CD4-positive, alpha-beta T cell (primary cell): ENCODE results near the gene RREB1. TPM values are rescaled to one million over a fixed set of nuclear protein-coding genes. Genes with fewer than 3 reads are reported as not detected.

Experiments
- ATAC-seq: fragments of 200-7000 bp; cut with Tn5 transposase; one replicate; pipeline ENCODE4 v1.10.0; 2022; ENCODE audit warnings: mild to moderate bottlenecking; ENCODE audit not compliant: poor library complexity
- CTCF ChIA-PET: fragments of 350-600 bp; sonication (Branson Sonifier 250); formaldehyde crosslinking; loops from one replicate; lab custom pipeline; 2021; ENCODE audit warnings: antibody characterized with exemption, inconsistent platforms; lab: Charles Lee
- POLR2A ChIA-PET: fragments of 350-600 bp; sonication (Branson Sonifier 250); formaldehyde crosslinking; loops from one replicate; lab custom pipeline; 2021; ENCODE audit warnings: antibody characterized with exemption, inconsistent platforms; lab: Charles Lee
- DNase-seq, 14 experiments: peaks; one replicate each; pipeline ENCODE4 v3.0.0-alpha.2; 2013 to 2020; ENCODE audit warnings: mixed read lengths in 2 of 14
- H3K27ac ChIP-seq, 2 donors: one replicate each; pipeline versions ENCODE4 v1.5.1 to v1.7.0; 2013; ENCODE audit warnings: low read length in 2 of 2, low read depth in 1 of 2, mild to moderate bottlenecking in 1 of 2
- H3K27me3 ChIP-seq, 2 experiments: 1 replicate in 1 of 2; 2 replicates in 1 of 2; pipeline versions ENCODE4 v1.6.1 to v1.7.0; 2013; ENCODE audit warnings: low read length in 2 of 2, control low read depth in 1 of 2, mild to moderate bottlenecking in 1 of 2, moderate library complexity in 1 of 2; ENCODE audit not compliant: insufficient read depth in 2 of 2, control insufficient read depth in 1 of 2
- H3K36me3 ChIP-seq: one replicate; pipeline ENCODE4 v1.6.1; 2013; ENCODE audit warnings: low read length, control low read depth; ENCODE audit not compliant: insufficient read depth
- H3K4me1 ChIP-seq: one replicate; pipeline ENCODE4 v1.6.1; 2013; ENCODE audit warnings: low read length, control low read depth; ENCODE audit not compliant: insufficient read depth
- H3K4me3 ChIP-seq: one replicate; pipeline ENCODE4 v1.5.1; 2013; ENCODE audit warnings: mild to moderate bottlenecking, low read length, moderate library complexity
- H3K9me3 ChIP-seq, 2 experiments: 1 replicate in 1 of 2; 2 replicates in 1 of 2; pipeline versions ENCODE4 v1.6.1 to v1.7.0; 2013; ENCODE audit warnings: low read length in 2 of 2, mild to moderate bottlenecking in 2 of 2, control low read depth in 1 of 2, moderate library complexity in 1 of 2; ENCODE audit not compliant: control insufficient read depth in 1 of 2, insufficient read depth in 1 of 2
- H3K27ac Mint-ChIP-seq: one replicate; pipeline ENCODE4 v1.8.0; 2020; ENCODE audit warnings: mixed read lengths
- H3K27me3 Mint-ChIP-seq: one replicate; pipeline ENCODE4 v1.8.0; 2021; ENCODE audit warnings: mixed read lengths
- H3K36me3 Mint-ChIP-seq: one replicate; pipeline ENCODE4 v1.8.0; 2021; ENCODE audit warnings: low read depth, mixed read lengths
- H3K4me1 Mint-ChIP-seq: one replicate; pipeline ENCODE4 v1.8.0; 2021; ENCODE audit warnings: low read depth, mixed read lengths
- H3K4me3 Mint-ChIP-seq: one replicate; pipeline ENCODE4 v1.8.0; 2020; ENCODE audit warnings: mild to moderate bottlenecking, mixed read lengths
- H3K9me3 Mint-ChIP-seq: one replicate; pipeline ENCODE4 v1.8.0; 2020; ENCODE audit warnings: mixed read lengths
- CTCF ChIP-seq: fragments of 200-600 bp; IDR thresholded peaks from one replicate; pipeline ENCODE4 v1.8.0; 2022; ENCODE audit warnings: antibody characterized with exemption, mild to moderate bottlenecking
- intact Hi-C, 2 experiments: fragments of 100-400 bp; cut with DNase I in 1 of 2; cut with micrococcal nuclease in 1 of 2; formaldehyde crosslinking; loops; one replicate each; pipeline versions ENCODE4 v1.15.1 to v1.9.0; 2023 to 2025; cut with DNase I, micrococcal nuclease
- polyA plus RNA-seq, 2 donors: library from polyadenylated mRNA; unstranded; fragments of 120-200 nt; gene quantifications; one replicate each; pipeline ENCODE4 v1.2.1, GENCODE V29; 2013
- total RNA-seq, 174 experiments: library from RNA in 2 of 174; stranded (reverse) in 2 of 174; gene quantifications; one replicate each; pipeline ENCODE4 v1.2.3 and lab custom pipeline; 2021 to 2026

Gene RREB1
- 10 to 100 TPM; 56.5 to 60.0 TPM for total RNA-seq
- polyA plus RNA-seq (2013, experiment 1 of 2): 11.4 TPM
- 14.5 TPM for polyA plus RNA-seq (2013, experiment 2 of 2)
- total RNA-seq (lab: John Stamatoyannopoulos, UW): 31.6 to 216 (median 78.2) reads per million in 172 experiments

- peak; percentile 50 for ATAC-seq
- ChIA-PET CTCF (interaction anchor here (1.4 kb wide), 1 partner anchor 21 kb away, joined by 3 read pairs; no protein-coding TSS in a partner anchor), POLR2A (interaction anchor here (0.7 to 8.2 kb wide), 11 partner anchors 9 to 448 kb away, joined by 3 to 85 read pairs (median 4); no protein-coding TSS in a partner anchor)
- H3K27me3 ChIP-seq: no peaks in the 10 kb centered on the region
- intact Hi-C loops: loop anchor here (2.0 to 10.0 kb wide), 8 partner anchors 21 to 453 kb away; no protein-coding TSS in a partner anchor
- no peaks in the 10 kb centered on the region for H3K36me3 ChIP-seq
- DNase-seq: peak; percentile 26 to 79 (median 48)
- TF ChIP-seq CTCF: no peak
- peak within 1 kb of the TSS; percentile 93 for H3K27ac Mint-ChIP-seq
- no peaks in the 10 kb centered on the region for H3K27me3 Mint-ChIP-seq
- H3K9me3 Mint-ChIP-seq: no peaks in the 10 kb centered on the region
- H3K27ac ChIP-seq: peak within 1 kb of the TSS; percentile 63 to 74
- H3K9me3 ChIP-seq: no peaks in the 10 kb centered on the region
- H3K4me1 Mint-ChIP-seq: peaks cover 43% of the 10 kb centered on the region
- H3K36me3 Mint-ChIP-seq: peaks cover 19% of the 10 kb centered on the region
- H3K4me3 Mint-ChIP-seq: peak within 1 kb of the TSS; percentile 100
- H3K4me1 ChIP-seq: peaks cover 21% of the 10 kb centered on the region
- peak within 1 kb of the TSS; percentile 93 for H3K4me3 ChIP-seq
These were observed at the start of gene RREB1 for GRCh38 chr6:7107578-7108195. RREB1 (plus strand) TSS chr6:7107961; CDS start chr6:7181912, 73,951 bp downstream.

GRCh38 chr6:7058250-7058923 is 49.4 kb upstream of the RREB1 start:
- Mint-ChIP-seq H3K27me3 (no peaks in the 10 kb centered on the region), H3K4me1 (peaks cover 5% of the 10 kb centered on the region), H3K9me3 (no peaks in the 10 kb centered on the region), H3K4me3 (no peak overlapping the region), H3K27ac (no peak overlapping the region), H3K36me3 (no peaks in the 10 kb centered on the region)
- ChIA-PET CTCF (no interaction called here), POLR2A (no interaction called here)
- no peak overlapping the region for H3K4me3 ChIP-seq
- ATAC-seq (no peak), DNase-seq (peak in 2 of 14 experiments; percentile 11 to 32)
- H3K4me1 ChIP-seq: no peaks in the 10 kb centered on the region
- no peaks in the 10 kb centered on the region for H3K36me3 ChIP-seq
- H3K27ac ChIP-seq: no peak overlapping the region
- H3K27me3 ChIP-seq: no peaks in the 10 kb centered on the region
- TF ChIP-seq CTCF: no peak
- intact Hi-C loops: no loop called here
- no peaks in the 10 kb centered on the region for H3K9me3 ChIP-seq

- no peak for ATAC-seq
- intact Hi-C loops: no loop called here
- no peak overlapping the region for H3K27ac ChIP-seq
These were observed 46.8 kb upstream of the RREB1 start for GRCh38 chr6:7060769-7061516.

More at GRCh38 chr6:7060769-7061516, 46.8 kb upstream of the RREB1 start:
- Mint-ChIP-seq H3K27me3 (no peaks in the 10 kb centered on the region), H3K27ac (no peak overlapping the region), H3K9me3 (no peaks in the 10 kb centered on the region), H3K36me3 (no peaks in the 10 kb centered on the region), H3K4me1 (peaks cover 5% of the 10 kb centered on the region), H3K4me3 (no peak overlapping the region)
- CTCF ChIA-PET: no interaction called here
- POLR2A ChIA-PET: interaction anchor here (0.6 kb wide), 1 partner anchor 8 kb away, joined by 3 read pairs; no protein-coding TSS in a partner anchor
- H3K36me3 ChIP-seq: no peaks in the 10 kb centered on the region
- no peak overlapping the region for H3K4me3 ChIP-seq
- TF ChIP-seq CTCF: no peak
- H3K27me3 ChIP-seq: no peaks in the 10 kb centered on the region
- no peaks in the 10 kb centered on the region for H3K4me1 ChIP-seq
- no peaks in the 10 kb centered on the region for H3K9me3 ChIP-seq
- no peak for DNase-seq
